RWPE1 (cell line): ENCODE results near the gene RALGDS.

ENCODE experiments used
- CTCF ChIA-PET: fragments of 350-600 bp; sonication (Branson Sonifier 250); formaldehyde crosslinking; extraction: SDS; loops from one replicate; lab custom pipeline; 2021; lab: Yijun Ruan, JAX
- POLR2A ChIA-PET: fragments of 400-600 bp; formaldehyde crosslinking; extraction: SDS; loops from one replicate; lab custom pipeline; 2020; ENCODE audit warnings: antibody characterized with exemption; ENCODE audit not compliant: low non-redundant PET; lab: Yijun Ruan, JAX
- DNase-seq: peaks from one replicate; pipeline ENCODE4 v3.0.0; 2012; ENCODE audit warnings: low spot score
- H3K27ac ChIP-seq: fragments of 450-650 bp; 2 replicates; pipeline ENCODE4 v1.5.1; 2017
- TF ChIP-seq, protein P1 (sequence below): fragments of 450-650 bp; conservative IDR thresholded peaks from 2 replicates; pipeline ENCODE4 v1.5.1; 2017; ENCODE audit warnings: low read depth, mild to moderate bottlenecking

Gene RALGDS

DNA sequence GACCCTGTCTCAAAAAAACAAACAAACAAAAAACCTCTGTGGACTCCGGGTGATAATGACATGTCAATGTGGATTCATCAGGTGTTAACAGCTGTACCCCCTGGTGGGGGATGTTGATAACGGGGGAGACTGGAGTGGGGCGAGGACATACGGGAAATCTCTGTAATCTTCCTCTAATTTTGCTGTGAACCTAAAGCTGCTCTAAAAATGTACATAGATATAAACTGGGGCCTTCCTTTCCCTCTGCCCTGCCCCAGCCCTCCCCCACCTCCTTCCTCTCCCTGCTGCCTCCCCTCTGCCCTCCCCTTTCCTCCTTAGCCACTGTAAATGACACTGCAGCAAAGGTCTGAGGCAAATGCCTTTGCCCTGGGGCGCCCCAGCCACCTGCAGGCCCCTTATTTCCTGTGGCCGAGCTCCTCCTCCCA, 60.6 kb downstream of the RALGDS start:
- TF ChIP-seq, protein P1, sequence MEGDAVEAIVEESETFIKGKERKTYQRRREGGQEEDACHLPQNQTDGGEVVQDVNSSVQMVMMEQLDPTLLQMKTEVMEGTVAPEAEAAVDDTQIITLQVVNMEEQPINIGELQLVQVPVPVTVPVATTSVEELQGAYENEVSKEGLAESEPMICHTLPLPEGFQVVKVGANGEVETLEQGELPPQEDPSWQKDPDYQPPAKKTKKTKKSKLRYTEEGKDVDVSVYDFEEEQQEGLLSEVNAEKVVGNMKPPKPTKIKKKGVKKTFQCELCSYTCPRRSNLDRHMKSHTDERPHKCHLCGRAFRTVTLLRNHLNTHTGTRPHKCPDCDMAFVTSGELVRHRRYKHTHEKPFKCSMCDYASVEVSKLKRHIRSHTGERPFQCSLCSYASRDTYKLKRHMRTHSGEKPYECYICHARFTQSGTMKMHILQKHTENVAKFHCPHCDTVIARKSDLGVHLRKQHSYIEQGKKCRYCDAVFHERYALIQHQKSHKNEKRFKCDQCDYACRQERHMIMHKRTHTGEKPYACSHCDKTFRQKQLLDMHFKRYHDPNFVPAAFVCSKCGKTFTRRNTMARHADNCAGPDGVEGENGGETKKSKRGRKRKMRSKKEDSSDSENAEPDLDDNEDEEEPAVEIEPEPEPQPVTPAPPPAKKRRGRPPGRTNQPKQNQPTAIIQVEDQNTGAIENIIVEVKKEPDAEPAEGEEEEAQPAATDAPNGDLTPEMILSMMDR: no peak
- ChIA-PET CTCF (interaction anchor here (1.7 kb wide), 1 partner anchor 84 kb away, joined by 8 read pairs; no protein-coding TSS in a partner anchor), POLR2A (interaction anchor here (0.5 kb wide), 1 partner anchor 22 kb away, joined by 9 read pairs; no protein-coding TSS in a partner anchor)
- peak overlapping the region; percentile 97 for H3K27ac ChIP-seq
- DNase-seq: no peak

DNA sequence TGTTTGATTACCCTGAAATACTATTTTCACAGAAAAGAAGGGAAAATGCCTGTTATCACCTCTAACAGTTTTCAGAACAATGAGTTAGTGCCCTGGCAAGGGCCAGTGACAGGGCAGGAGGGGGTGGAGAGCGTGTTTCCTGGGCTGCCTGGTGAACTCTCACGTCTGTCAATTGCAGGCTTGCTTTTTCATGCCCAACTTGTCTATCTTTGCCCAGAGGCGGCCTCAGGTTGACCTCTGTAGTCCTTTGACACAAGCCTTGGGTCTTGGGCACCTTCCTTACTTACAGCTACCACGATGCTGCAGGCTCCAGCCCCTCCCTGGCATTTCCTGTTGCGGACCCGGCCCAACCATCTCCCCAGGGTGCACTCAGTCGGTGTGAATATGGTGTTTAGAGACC, 61.4 kb downstream of the RALGDS start:
- TF ChIP-seq, protein P1: no peak
- peak; percentile 88 for DNase-seq
- CTCF ChIA-PET: interaction anchor here (1.7 kb wide), 1 partner anchor 85 kb away, joined by 8 read pairs; no protein-coding TSS in a partner anchor
- POLR2A ChIA-PET: no interaction called here
- peak overlapping the region; percentile 97 for H3K27ac ChIP-seq

DNA sequence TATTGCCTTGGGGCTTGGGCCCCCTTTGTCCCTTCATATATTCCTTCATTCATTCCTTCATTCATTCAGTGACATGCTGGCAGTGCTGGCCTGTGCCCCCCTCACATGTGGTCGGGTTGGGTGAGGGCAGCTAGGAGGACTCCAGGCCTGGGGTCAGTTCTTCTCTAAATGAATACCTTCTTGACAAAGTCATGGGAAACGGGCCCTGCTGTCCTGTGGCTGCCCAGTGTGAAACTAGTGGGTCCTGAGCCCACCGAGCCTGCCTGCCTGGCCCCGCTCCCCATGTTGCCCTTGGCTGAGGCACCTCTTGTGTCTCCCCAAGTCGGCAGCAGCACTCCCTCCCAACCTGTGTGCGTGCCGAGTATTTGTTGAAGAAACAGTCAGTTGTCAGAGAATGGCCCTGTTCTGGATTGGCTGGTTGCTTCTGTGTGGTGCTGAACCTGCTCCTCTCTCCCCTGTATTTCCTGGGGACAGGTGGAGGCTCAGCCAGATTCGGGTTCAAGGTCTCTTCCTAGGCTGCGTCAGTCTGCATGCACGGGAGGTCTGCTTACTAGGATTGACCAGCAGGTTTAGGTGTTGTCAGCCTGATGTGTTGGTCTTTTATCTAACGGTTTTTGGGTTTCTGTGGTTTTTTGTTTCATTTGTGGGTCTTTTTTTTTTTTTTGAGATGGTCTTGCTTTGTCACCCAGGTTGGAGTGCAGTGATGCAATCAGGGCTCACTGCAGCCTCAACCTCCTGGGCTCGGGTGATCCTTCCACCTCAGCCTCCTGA, 62.3 kb downstream of the RALGDS start:
- peak overlapping the region; percentile 97 for H3K27ac ChIP-seq
- TF ChIP-seq, protein P1: no peak
- POLR2A ChIA-PET: interaction anchor here (0.5 kb wide), 1 partner anchor 391 kb away, joined by 3 read pairs; no protein-coding TSS in a partner anchor
- CTCF ChIA-PET: interaction anchor here (2.5 kb wide), 1 partner anchor 89 kb away, joined by 13 read pairs; no protein-coding TSS in a partner anchor
- DNase-seq: no peak

DNA sequence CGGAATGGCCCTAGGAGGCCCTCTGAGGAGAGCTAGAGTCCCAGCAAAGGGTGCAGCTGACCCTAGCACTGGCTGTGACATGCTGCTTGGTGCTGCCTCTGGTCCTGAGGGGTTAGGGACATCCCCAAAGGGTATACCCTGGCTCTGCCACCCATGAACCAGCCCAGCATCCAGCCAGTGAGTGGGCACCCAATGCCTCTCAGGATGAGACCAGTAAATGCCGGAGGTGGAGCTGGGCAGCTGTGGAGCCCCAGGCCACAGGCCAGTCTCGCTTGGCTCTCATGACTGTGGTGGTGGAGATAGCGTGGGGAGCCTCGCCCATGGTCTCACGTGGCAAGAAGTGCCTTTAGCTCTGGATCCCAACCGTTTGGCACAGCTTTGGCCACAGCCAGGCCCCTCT, 63.0 kb downstream of the RALGDS start:
- TF ChIP-seq, protein P1: no peak
- peak overlapping the region; percentile 97 for H3K27ac ChIP-seq
- DNase-seq: no peak
- CTCF ChIA-PET: interaction anchor here (0.6 to 2.5 kb wide), 4 partner anchors 9 to 935 kb away, joined by 6 to 13 read pairs (median 10); no protein-coding TSS in a partner anchor
- POLR2A ChIA-PET: no interaction called here

DNA sequence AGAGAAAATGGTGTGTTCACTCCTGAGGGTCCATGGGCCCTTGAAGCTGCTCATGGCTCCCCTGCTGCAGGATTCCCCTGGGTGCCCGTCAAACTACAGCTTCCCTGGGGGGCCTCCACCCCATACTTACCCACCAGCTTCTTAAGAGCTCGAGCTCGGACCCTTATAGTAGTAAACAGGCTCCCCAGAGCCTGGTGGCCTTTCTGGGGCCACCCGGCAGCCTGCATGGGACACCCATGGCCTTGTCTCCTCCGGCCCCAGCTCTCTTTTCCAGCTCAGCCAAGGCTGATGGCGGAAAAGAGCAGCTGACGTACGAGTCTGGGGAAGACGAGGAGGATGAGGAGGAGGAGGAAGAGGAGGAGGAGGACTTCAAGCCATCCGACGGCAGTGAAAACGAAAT, 63.5 kb downstream of the RALGDS start:
- no peak for DNase-seq
- TF ChIP-seq, protein P1: no peak
- H3K27ac ChIP-seq: peak overlapping the region; percentile 97
- ChIA-PET POLR2A (no interaction called here), CTCF (interaction anchor here (0.6 to 2.5 kb wide), 5 partner anchors 9 to 936 kb away, joined by 4 to 13 read pairs (median 7); no protein-coding TSS in a partner anchor)

DNA sequence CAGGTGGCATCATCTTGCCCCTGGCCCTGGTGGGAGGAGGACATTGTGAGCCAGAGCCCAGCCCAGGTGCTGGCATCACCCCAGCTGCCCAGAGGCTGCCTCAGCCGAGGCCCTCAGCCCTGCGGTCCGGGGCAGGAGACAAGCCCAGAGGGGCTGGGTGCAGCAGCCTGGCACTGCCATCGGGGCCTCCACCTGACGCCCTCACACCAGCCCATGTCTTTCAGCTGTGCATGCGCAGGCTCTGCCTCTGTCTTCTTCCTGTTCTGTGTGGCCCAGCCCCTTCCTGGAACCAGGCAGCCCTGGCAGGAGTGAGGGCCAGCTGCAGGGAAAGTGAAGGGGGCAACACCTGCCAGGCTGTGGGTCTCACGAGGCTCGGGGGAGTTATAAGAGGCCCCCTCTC, 64.0 kb downstream of the RALGDS start:
- CTCF ChIA-PET: interaction anchor here (1.5 to 2.5 kb wide), 4 partner anchors 8 to 90 kb away, joined by 4 to 13 read pairs (median 10); no protein-coding TSS in a partner anchor
- POLR2A ChIA-PET: no interaction called here
- DNase-seq: no peak
- TF ChIP-seq, protein P1: no peak
- H3K27ac ChIP-seq: peak overlapping the region; percentile 97
